H1 (cell line): ENCODE data around the gene KRT85. TPM values are rescaled to one million over a fixed set of nuclear protein-coding genes. Genes with fewer than 3 reads are reported as not detected.

Experiments
- BACH1 ChIP-seq: IDR thresholded peaks from 2 replicates; pipeline ENCODE4 v1.6.1; 2012; ENCODE audit warnings: low read length, improper control_type of control experiment
- CEBPB ChIP-seq: IDR thresholded peaks from 2 replicates; pipeline ENCODE4 v1.6.1; 2012; ENCODE audit warnings: low read depth, low read length
- GTF2F1 ChIP-seq: IDR thresholded peaks from 2 replicates; pipeline ENCODE4 v1.6.1; 2012; ENCODE audit warnings: low read depth, low read length, improper control_type of control experiment, borderline replicate concordance
- JUN ChIP-seq: IDR thresholded peaks from 2 replicates; pipeline ENCODE4 v1.6.1; 2011; ENCODE audit warnings: low read depth, mild to moderate bottlenecking, improper control_type of control experiment, low read length
- polyA plus RNA-seq, 7 experiments: library from polyadenylated mRNA; depleted of rRNA in 3 of 7; stranded (reverse) in 5 of 7; unstranded in 2 of 7; fragments of >200 nt in 5 of 7; fragments of 200-250 nt in 2 of 7; gene quantifications; 1 replicate in 5 of 7; 2 replicates in 1 of 7; 4 replicates in 1 of 7; pipeline versions ENCODE4 v1.2.1 to v1.2.3, GENCODE V29; 2011 to 2013; ENCODE audit warnings: missing spikeins in 2 of 7, mixed read lengths in 2 of 7
- total RNA-seq: library from RNA; stranded (reverse); fragmentation: NEBNext Ultra II Directional; extraction: Animal tissue kit (Norgen Biotek cat#: 25700); gene quantifications from 2 replicates; pipeline ENCODE4 v1.2.1, GENCODE V29; 2021

KRT85 gene
- total and polyA plus RNA-seq, 2 of the 8 experiments (the other 6 are each of a cell fraction or from before 2014, with no cell fraction given) = not detected

GRCh38 chr12:52323001-52323400, 44.3 kb downstream of the KRT85 start (continued):
- TF ChIP-seq GTF2F1 = no peak
- TF ChIP-seq JUN = no peak
- TF ChIP-seq BACH1 = no peak
- no peak for TF ChIP-seq CEBPB
